HepG2 (cell line): ENCODE results near the gene ARHGAP36. TPM values are rescaled to one million over a fixed set of nuclear protein-coding genes. Genes with fewer than 3 reads are reported as not detected.
A peak's percentile ranks its signal among the peaks of the same experiment; 100 is the strongest.

Source experiments
- ATAC-seq: fragments of 200-7000 bp; cut with Tn5 transposase; 3 replicates; pipeline ENCODE4 v1.9.1; 2020; ENCODE audit warnings: mild to moderate bottlenecking, moderate library complexity
- BruUV-seq: library from RNA; stranded (reverse); fragments of 400-500 nt; replicated peaks from 2 replicates; lab custom pipeline; 2021; lab: Mats Ljungman, UMichigan
- CTCF ChIA-PET: fragments of 300-600 bp; formaldehyde crosslinking; extraction: SDS; loops from one replicate; lab custom pipeline; 2021; ENCODE audit warnings: low total read pairs, inconsistent platforms, low intra/inter-chr PET ratio; lab: Yijun Ruan, JAX
- POLR2A ChIA-PET: fragments of 350-600 bp; sonication (Branson Sonifier 250); formaldehyde crosslinking; loops from one replicate; lab custom pipeline; 2020; ENCODE audit warnings: antibody characterized with exemption, inconsistent platforms; lab: Yijun Ruan, JAX
- DNase-seq: peaks from one replicate; pipeline ENCODE4 v3.0.0-alpha.2; 2015; ENCODE audit warnings: low spot score
- FAIRE-seq: peaks from 3 replicates; lab custom pipeline; 2011; peaks lifted over from hg19 to GRCh38; lab: Jason Lieb, UNC
- H2AFZ ChIP-seq: one replicate; pipeline ENCODE4 v1.6.1; 2011; ENCODE audit warnings: low read length, inconsistent platforms
- H3K27ac ChIP-seq: fragments of 300-600 bp; 3 replicates; pipeline ENCODE4 v1.8.0; 2011; ENCODE audit warnings: mixed run types, mild to moderate bottlenecking, mixed read lengths, low read length, inconsistent platforms; ENCODE audit not compliant: insufficient read depth; ENCODE audit errors: extremely low read length
- H3K27me3 ChIP-seq, 2 experiments: fragments of 200-600 bp in 1 of 2; 2 replicates in 1 of 2; 3 replicates in 1 of 2; pipeline versions ENCODE4 v1.6.0 to v1.8.0; 2011; ENCODE audit warnings: low read length in 2 of 2, mild to moderate bottlenecking in 2 of 2, moderate library complexity in 2 of 2, inconsistent platforms in 1 of 2; ENCODE audit not compliant: insufficient read depth in 2 of 2, control insufficient read depth in 1 of 2
- H3K36me3 ChIP-seq, 2 experiments: fragments of 200-600 bp in 1 of 2; replicated peaks in 1 of 2; 2 replicates in 1 of 2; 3 replicates in 1 of 2; pipeline versions ENCODE4 v1.5.1 to v1.8.0; 2011; ENCODE audit warnings: low read length in 2 of 2, inconsistent platforms in 1 of 2; ENCODE audit not compliant: insufficient read depth in 2 of 2, control insufficient read depth in 1 of 2
- H3K4me1 ChIP-seq: 2 replicates; pipeline ENCODE4 v1.5.1; 2012; ENCODE audit warnings: low read length, inconsistent platforms; ENCODE audit not compliant: insufficient read depth
- H3K4me2 ChIP-seq: 2 replicates; pipeline ENCODE4 v1.6.0; 2011; ENCODE audit warnings: low read depth, low read length, inconsistent platforms
- H3K4me3 ChIP-seq, 3 experiments: fragments of 200-600 bp in 1 of 3; sonication (generic), shearing (Covaris generic) in 1 of 3; replicated peaks in 1 of 3; 2 replicates each; pipeline ENCODE4 v1.5.1; 2011 to 2016; ENCODE audit warnings: low read length in 3 of 3, inconsistent platforms in 2 of 3, low read depth in 2 of 3, mild to moderate bottlenecking in 2 of 3, control low read depth in 1 of 3, mixed read lengths in 1 of 3; ENCODE audit not compliant: insufficient read depth in 1 of 3
- H3K79me2 ChIP-seq: one replicate; pipeline ENCODE4 v1.6.1; 2011; ENCODE audit warnings: low read length, inconsistent platforms; ENCODE audit not compliant: insufficient read depth
- H3K9ac ChIP-seq: 2 replicates; pipeline ENCODE4 v1.6.0; 2011; ENCODE audit warnings: mild to moderate bottlenecking, low read depth, low read length, inconsistent platforms; ENCODE audit not compliant: insufficient read depth
- H3K9me3 ChIP-seq: 2 replicates; pipeline ENCODE4 v1.5.1; 2012; ENCODE audit warnings: mild to moderate bottlenecking, low read length
- H4K20me1 ChIP-seq: 2 replicates; pipeline ENCODE4 v1.6.0; 2011; ENCODE audit warnings: inconsistent platforms, mild to moderate bottlenecking, low read length, moderate library complexity; ENCODE audit not compliant: insufficient read depth
- AGO1 ChIP-seq: fragments of 200-400 bp; formaldehyde crosslinking; IDR thresholded peaks from 2 replicates; pipeline ENCODE4 v1.6.1; 2017; ENCODE audit warnings: mild to moderate bottlenecking, low read depth, low read length, moderate library complexity; ENCODE audit not compliant: poor library complexity, severe bottlenecking
- FOSL2 ChIP-seq: sonication (generic); formaldehyde crosslinking; IDR thresholded peaks from 2 replicates; pipeline ENCODE4 v1.4.0; 2020; ENCODE audit warnings: missing genetic modification reagents
- HOMEZ ChIP-seq: IDR thresholded peaks from 2 replicates; pipeline ENCODE4 v1.6.1; 2016; ENCODE audit warnings: low read depth
- NFE2L2 ChIP-seq: fragments of 150-350 bp; IDR thresholded peaks from 2 replicates; pipeline ENCODE4 v1.6.1; 2014; ENCODE audit warnings: low read length
- NR2F1 ChIP-seq, 2 experiments: fragments of 450-650 bp in 1 of 2; formaldehyde crosslinking in 1 of 2; IDR thresholded peaks; 2 replicates each; pipeline versions ENCODE4 v1.5.0 to v1.6.1; 2016 to 2020; ENCODE audit warnings: mild to moderate bottlenecking in 1 of 2, missing compliant biosample characterization in 1 of 2, missing genetic modification reagents in 1 of 2, moderate library complexity in 1 of 2
- RARA ChIP-seq: IDR thresholded peaks from 2 replicates; pipeline ENCODE4 v1.6.1; 2016; ENCODE audit warnings: missing genetic modification reagents, missing compliant biosample characterization
- ZFP36 ChIP-seq: fragments of 150-350 bp; IDR thresholded peaks from 2 replicates; pipeline ENCODE4 v1.6.1; 2018; ENCODE audit warnings: borderline replicate concordance, low read length, low read depth; ENCODE audit not compliant: partially characterized antibody
- WGBS: methylation state at CpG from one replicate; pipeline ENCODE4 v1.1.6; 2017; ENCODE audit warnings: low lambda C conversion rate; 5-methylcytosine and 5-hydroxymethylcytosine counted together
- in situ Hi-C: cut with HindIII; loops from 2 replicates; pipeline ENCODE4 v1.10.0; 2017; ENCODE audit warnings: low pct_unique_long_range_greater_than_20kb; ENCODE audit not compliant: extremely low pct_ligation_motif_present
- intact Hi-C: fragments of 100-400 bp; cut with micrococcal nuclease; formaldehyde crosslinking; loops from one replicate; pipeline ENCODE4 v1.10.0; 2022; ENCODE audit not compliant: unreplicated experiment
- polyA plus RNA-seq, 8 experiments: library from polyadenylated mRNA; depleted of rRNA in 3 of 8; stranded (reverse) in 7 of 8; unstranded in 1 of 8; fragments of >200 nt; fragmentation: Illumina TruSeq in 4 of 8; extraction: Trizol in 4 of 8; gene quantifications; 2 replicates each; pipeline versions ENCODE4 v1.2.1 to v1.2.3, GENCODE V29; 2011 to 2016; ENCODE audit warnings: low read depth in 4 of 8, missing spikeins in 1 of 8, mixed read lengths in 1 of 8; ENCODE audit not compliant: insufficient read depth in 1 of 8
- total RNA-seq, 5 experiments: library from RNA; depleted of rRNA; stranded (reverse); fragments of >200 nt; fragmentation: Illumina TruSeq; extraction: Trizol; gene quantifications; 2 replicates each; pipeline ENCODE4 v1.2.3, GENCODE V29; 2016; ENCODE audit warnings: low read depth in 1 of 5

The ARHGAP36 gene
- total and polyA plus RNA-seq, 2 of the 13 experiments (the other 11 are each of a cell fraction or from before 2014, with no cell fraction given): not detected

- Histone ChIP-seq H3K27ac (no peak overlapping the region), H4K20me1 (no peaks in the 10 kb centered on the region), H2AFZ (no peak overlapping the region), H3K4me1 (peaks cover 19% of the 10 kb centered on the region), H3K9me3 (no peaks in the 10 kb centered on the region), H3K27me3 (no peaks in the 10 kb centered on the region), H3K9ac (no peak overlapping the region), H3K4me3 (no peak overlapping the region), H3K79me2 (no peaks in the 10 kb centered on the region), H3K36me3 (no peaks in the 10 kb centered on the region), H3K4me2 (no peak overlapping the region)
- in situ Hi-C loops: no loop called here
- intact Hi-C loops: no loop called here
- TF ChIP-seq NR2F1 (CRISPR knock-in tag; IDR thresholded peaks at IDR 0.05) (peak in 1 of 2 experiments; percentile 35; a peak in 1 of 4 replicates), ZFP36 (no peak), FOSL2 (CRISPR knock-in tag) (peak; percentile 66), HOMEZ (CRISPR knock-in tag) (no peak), AGO1 (no peak), NFE2L2 (peak; percentile 79), RARA (0 out of 2 replicates have a peak, but pooled peaks have one; percentile 45)
- no peak for FAIRE-seq
- no TSS peak for BruUV-seq
- WGBS: 0% methylated on average over 3 of the region's 3 CpGs
- POLR2A ChIA-PET: no interaction called here
- ATAC-seq: no peak
- CTCF ChIA-PET: no interaction called here
- peak; percentile 33 for DNase-seq
Observed at GRCh38 chrX:131025336-131025735, 32.8 kb upstream of the ARHGAP36 start.
